Measurements from ENCODE around the gene MPND.

The MPND gene

GRCh38 chr19:4390567-4391305 is 47.4 kb downstream of the MPND start:
- TF ChIP-seq Cebpa-rat (IDR thresholded peaks at IDR 0.05): no peak
- H3K9ac ChIP-seq: peak overlapping the region; percentile 44
- H3K4me2 ChIP-seq: peak overlapping the region; percentile 59

GRCh38 chr19:4391306-4391693 is 47.9 kb downstream of the MPND start:
- Histone ChIP-seq H3K4me1 (peaks cover 50% of the 10 kb centered on the region), H4K20me1 (peaks cover 99% of the 10 kb centered on the region), H3K9ac (peak overlapping the region; percentile 44), H3K27me3 (no peaks in the 10 kb centered on the region), H3K4me3 (no peak overlapping the region), H3K9me3 (no peaks in the 10 kb centered on the region), H3K4me2 (peak overlapping the region; percentile 59), H3K36me3 (peaks cover 61% of the 10 kb centered on the region), H3K27ac (no peak overlapping the region)
- no peak for TF ChIP-seq Cebpa-rat (IDR thresholded peaks at IDR 0.05)

More at GRCh38 chr19:4390567-4391305, 47.4 kb downstream of the MPND start:
- Histone ChIP-seq H3K4me3 (no peak overlapping the region), H3K27me3 (no peaks in the 10 kb centered on the region), H3K36me3 (peaks cover 58% of the 10 kb centered on the region), H4K20me1 (peaks cover 99% of the 10 kb centered on the region), H3K9me3 (no peaks in the 10 kb centered on the region), H3K4me1 (peaks cover 56% of the 10 kb centered on the region), H3K27ac (peak overlapping the region; percentile 59)

GRCh38 chr19:4391701-4392483 is 48.5 kb downstream of the MPND start:
- TF ChIP-seq Cebpa-rat (IDR thresholded peaks at IDR 0.05): no peak
- no peak overlapping the region for H3K4me3 ChIP-seq
- peak overlapping the region; percentile 59; the same call in 1 of the 2 replicates for H3K4me2 ChIP-seq
- peaks cover 47% of the 10 kb centered on the region for H3K4me1 ChIP-seq
- peak overlapping the region; percentile 44 for H3K9ac ChIP-seq
- H3K36me3 ChIP-seq: peaks cover 67% of the 10 kb centered on the region
- H3K27me3 ChIP-seq: no peaks in the 10 kb centered on the region
- no peak overlapping the region for H3K27ac ChIP-seq
- H4K20me1 ChIP-seq: peaks cover 99% of the 10 kb centered on the region
- H3K9me3 ChIP-seq: no peaks in the 10 kb centered on the region

DNA sequence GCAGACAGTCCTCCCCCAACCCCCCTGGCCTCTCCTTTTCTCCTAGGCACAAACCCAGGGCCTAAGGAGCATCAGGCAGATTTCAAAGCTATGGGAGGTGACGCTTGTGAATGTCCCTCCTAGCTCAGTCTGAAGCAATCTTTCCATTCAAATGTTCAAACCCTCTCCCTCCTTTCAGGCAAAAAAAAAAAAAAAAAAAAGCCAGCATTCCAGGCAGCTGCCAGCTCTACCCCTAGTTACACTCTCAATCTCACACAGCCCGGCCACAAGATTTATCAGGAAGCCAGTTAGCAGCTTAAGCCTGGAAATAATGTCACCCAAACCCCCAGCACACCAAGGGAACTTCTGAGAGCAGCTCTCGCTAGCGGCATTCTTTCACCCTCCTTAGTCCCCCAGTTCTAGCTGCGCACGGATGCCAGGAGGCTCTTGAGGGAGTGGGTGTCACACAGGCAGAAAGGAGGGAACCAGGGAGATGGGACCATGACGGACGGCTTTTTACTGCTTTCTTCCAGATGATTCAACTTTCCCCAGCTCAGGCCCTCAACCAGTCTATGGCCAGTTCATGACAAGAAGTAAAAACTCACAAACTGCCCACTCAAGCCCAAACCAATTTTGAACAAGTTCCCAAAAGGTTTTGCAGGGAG is 50.7 kb downstream of the MPND start:
- no peak overlapping the region for H3K4me2 ChIP-seq
- H3K9me3 ChIP-seq: no peaks in the 10 kb centered on the region
- H3K36me3 ChIP-seq: peaks cover 65% of the 10 kb centered on the region
- no peaks in the 10 kb centered on the region for H3K27me3 ChIP-seq
- peaks cover 99% of the 10 kb centered on the region for H4K20me1 ChIP-seq
- 0 out of 2 replicates have a peak overlapping the region, but pooled peaks have one; percentile 34 for H3K9ac ChIP-seq
- no peak for TF ChIP-seq Cebpa-rat (IDR thresholded peaks at IDR 0.05)
- H3K27ac ChIP-seq: no peak overlapping the region
- no peak overlapping the region for H3K4me3 ChIP-seq
- peaks cover 51% of the 10 kb centered on the region for H3K4me1 ChIP-seq

GRCh38 chr19:4396949-4397783 is 53.8 kb downstream of the MPND start:
- no peak for TF ChIP-seq Cebpa-rat (IDR thresholded peaks at IDR 0.05)
- Histone ChIP-seq H3K4me3 (no peak overlapping the region), H3K36me3 (peaks cover 46% of the 10 kb centered on the region), H3K27ac (no peak overlapping the region), H3K27me3 (no peaks in the 10 kb centered on the region), H3K9ac (peak overlapping the region; percentile 37; the same call in 1 of the 2 replicates), H3K4me2 (no peak overlapping the region), H3K4me1 (peaks cover 42% of the 10 kb centered on the region), H3K9me3 (no peaks in the 10 kb centered on the region), H4K20me1 (peaks cover 77% of the 10 kb centered on the region)

DNA sequence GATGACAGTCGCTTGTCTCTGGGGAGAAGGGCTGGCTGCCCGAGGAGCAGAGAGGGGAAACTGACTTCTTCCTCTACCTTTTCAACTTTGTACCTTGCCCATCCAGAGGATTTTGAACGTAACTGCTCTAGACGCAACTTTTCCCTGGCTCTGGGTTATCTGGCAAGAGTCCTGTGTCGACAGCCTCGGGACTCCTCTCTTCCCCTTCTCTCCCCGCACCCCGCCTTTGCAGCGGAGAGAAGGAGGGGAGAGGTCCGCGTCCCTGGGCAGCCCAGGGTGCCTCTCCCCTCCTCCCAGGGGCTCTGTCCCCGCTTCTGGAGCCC is 56.4 kb downstream of the MPND start:
- Histone ChIP-seq H3K4me3 (peak overlapping the region; percentile 93), H3K27ac (peak overlapping the region; percentile 98), H3K9ac (peak overlapping the region; percentile 98), H3K27me3 (no peaks in the 10 kb centered on the region), H3K9me3 (no peaks in the 10 kb centered on the region), H3K4me1 (peaks cover 59% of the 10 kb centered on the region), H4K20me1 (peaks cover 70% of the 10 kb centered on the region), H3K36me3 (peaks cover 39% of the 10 kb centered on the region), H3K4me2 (peak overlapping the region; percentile 97)
- no peak for TF ChIP-seq Cebpa-rat (IDR thresholded peaks at IDR 0.05)

GRCh38 chr19:4400135-4400936 is 57.0 kb downstream of the MPND start, which contains the start of gene SH3GL1:
Gene SH3GL1 (minus strand): TSS chr19:4400547. CDS start chr19:4400368, 179 bp downstream.
- H3K4me3 ChIP-seq: peak within 1 kb of the TSS; percentile 93
- H3K9ac ChIP-seq: peak within 1 kb of the TSS; percentile 98
- H3K27me3 ChIP-seq: no peaks in the 10 kb centered on the region
- peak within 1 kb of the TSS; percentile 98 for H3K27ac ChIP-seq
- H4K20me1 ChIP-seq: peaks cover 70% of the 10 kb centered on the region
- H3K36me3 ChIP-seq: peaks cover 39% of the 10 kb centered on the region
- peaks cover 65% of the 10 kb centered on the region for H3K4me1 ChIP-seq
- TF ChIP-seq Cebpa-rat (IDR thresholded peaks at IDR 0.05): no peak
- H3K4me2 ChIP-seq: peak within 1 kb of the TSS; percentile 97
- no peaks in the 10 kb centered on the region for H3K9me3 ChIP-seq

DNA sequence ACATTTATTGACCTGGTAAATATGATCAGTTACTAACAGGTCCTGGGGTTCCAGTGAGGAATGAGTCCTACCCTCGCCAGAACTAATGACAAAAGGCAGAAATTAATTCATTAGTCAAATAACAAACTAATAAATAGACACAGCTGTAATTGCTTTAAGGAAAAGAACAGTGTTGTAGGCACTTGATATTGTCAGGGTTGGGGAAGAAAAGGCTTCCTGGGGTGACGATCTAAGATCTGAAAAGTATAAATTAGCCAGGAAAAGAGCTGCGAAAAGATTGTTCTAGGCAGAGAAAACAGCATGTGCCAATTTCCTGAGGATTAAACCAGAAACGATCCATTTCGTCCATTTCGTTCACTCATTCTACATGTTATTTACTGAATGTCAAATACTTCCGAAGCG is 58.4 kb downstream of the MPND start:
- no peak for TF ChIP-seq Cebpa-rat (IDR thresholded peaks at IDR 0.05)
- Histone ChIP-seq H3K9ac (peak overlapping the region; percentile 76), H3K4me2 (peak overlapping the region; percentile 94), H3K27ac (peak overlapping the region; percentile 75), H3K4me3 (peak overlapping the region; percentile 99), H3K9me3 (no peaks in the 10 kb centered on the region), H4K20me1 (peaks cover 70% of the 10 kb centered on the region), H3K4me1 (peaks cover 74% of the 10 kb centered on the region), H3K36me3 (peaks cover 37% of the 10 kb centered on the region), H3K27me3 (no peaks in the 10 kb centered on the region)
